22Rv1 (cell line): ENCODE measurements around the gene DTL.

Source experiments
- H3K27ac ChIP-seq: fragments of 450-650 bp; 2 replicates; pipeline ENCODE4 v1.5.1; 2017
- CTCF ChIP-seq: fragments of 450-650 bp; IDR thresholded peaks from 2 replicates; pipeline ENCODE4 v1.5.1; 2017; ENCODE audit warnings: mild to moderate bottlenecking
- ZFX ChIP-seq: fragments of 450-650 bp; IDR thresholded peaks from 2 replicates; pipeline ENCODE4 v1.6.1; 2017; ENCODE audit warnings: antibody characterized with exemption, borderline replicate concordance

Gene DTL

GRCh38 chr1:212142883-212143530 is 107.5 kb downstream of the DTL start:
- no peak overlapping the region for H3K27ac ChIP-seq
- TF ChIP-seq ZFX = no peak
- TF ChIP-seq CTCF = no peak

DNA sequence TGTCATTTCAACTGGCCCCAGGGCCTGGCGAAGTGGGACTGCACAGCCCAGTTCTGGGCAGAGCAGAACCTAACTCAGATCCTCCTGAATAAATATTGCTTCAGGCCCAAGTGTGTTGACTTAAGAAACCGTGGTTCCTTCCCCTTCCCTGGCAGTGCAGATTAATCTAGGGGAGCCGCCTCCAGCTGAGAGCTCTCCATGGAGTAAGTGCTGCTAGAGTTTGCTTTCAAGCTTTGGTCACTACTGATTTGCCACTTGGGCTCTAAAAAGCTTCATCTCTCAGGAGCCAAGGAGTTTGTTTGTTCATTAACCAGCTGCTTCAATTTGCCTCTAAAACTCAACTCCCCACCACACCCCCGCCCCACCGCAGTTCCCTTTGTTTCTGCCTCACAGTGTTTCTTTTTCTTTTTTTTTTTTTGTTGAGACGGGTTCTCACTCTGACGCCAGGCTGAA is 112.1 kb downstream of the DTL start:
- TF ChIP-seq ZFX (no peak), CTCF (no peak)
- peak overlapping the region; percentile 38 for H3K27ac ChIP-seq

DNA sequence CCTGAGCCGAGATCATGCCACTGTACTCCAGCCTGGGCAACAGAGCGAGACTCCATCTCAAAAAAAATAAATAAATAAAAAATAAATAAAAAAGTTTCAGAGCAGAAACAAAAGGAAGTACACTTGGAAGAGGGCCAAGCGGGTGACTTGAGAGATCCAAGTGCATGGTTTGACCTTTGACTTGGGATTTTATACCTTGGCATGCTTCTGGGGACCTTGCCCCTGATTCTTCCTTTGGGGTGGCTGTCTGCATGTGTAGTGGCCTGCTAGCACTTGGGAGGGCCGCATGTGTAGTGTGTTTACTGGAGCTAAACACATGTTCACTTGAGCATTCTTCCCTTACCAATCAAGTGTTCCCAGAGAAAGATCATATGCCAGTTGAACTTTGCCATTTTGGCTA is 114.0 kb downstream of the DTL start:
- no peak overlapping the region for H3K27ac ChIP-seq
- TF ChIP-seq CTCF (no peak), ZFX (no peak)

- H3K27ac ChIP-seq = no peak overlapping the region
- TF ChIP-seq CTCF = no peak
- no peak for TF ChIP-seq ZFX
These were observed 116.8 kb downstream of the DTL start for GRCh38 chr1:212152308-212152693.

- TF ChIP-seq ZFX = no peak
- no peak for TF ChIP-seq CTCF
- H3K27ac ChIP-seq = no peak overlapping the region
These were observed 117.3 kb downstream of the DTL start for GRCh38 chr1:212152869-212153268.

DNA sequence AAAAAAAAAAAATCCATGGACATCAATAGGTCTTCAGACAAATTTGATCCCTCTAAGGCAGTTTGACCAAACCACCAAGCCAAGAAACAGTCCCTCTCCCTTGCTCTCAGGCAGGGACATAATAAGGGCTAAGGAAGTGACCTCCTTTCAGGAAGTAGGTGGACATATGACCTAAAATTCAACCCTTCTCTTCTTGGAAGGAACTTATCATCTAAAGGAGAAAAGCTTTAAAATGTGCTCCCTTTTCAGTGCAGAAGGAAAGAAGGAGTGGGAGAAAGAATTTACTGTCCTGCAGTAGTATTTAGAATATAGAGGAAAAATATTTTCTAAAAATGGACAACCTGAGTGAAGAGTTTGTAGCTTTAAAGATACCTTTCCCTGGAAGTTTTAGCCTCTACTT is 118.1 kb downstream of the DTL start:
- TF ChIP-seq CTCF (no peak), ZFX (no peak)
- H3K27ac ChIP-seq = no peak overlapping the region
